ENCODE data around the gene DCST1. TPM values are rescaled to one million over a fixed set of nuclear protein-coding genes. Genes with fewer than 3 reads are reported as not detected.

Gene DCST1
- total RNA-seq, 1 donor from 2014 or later, result 0.11 TPM

GRCh38 chr1:154996966-154997701 is 36.5 kb upstream of the DCST1 start:
- H3K27me3 Mint-ChIP-seq (ENCODE audit: low read depth), result no peaks in the 10 kb centered on the region
- H3K9me3 Mint-ChIP-seq, result no peaks in the 10 kb centered on the region
- peaks cover 30% of the 10 kb centered on the region for H3K4me1 Mint-ChIP-seq (ENCODE audit: low read depth)
- DNase-seq (ENCODE audit: low spot score), result no peak
- intact Hi-C loops (cut with micrococcal nuclease), result no loop called here
- H3K4me3 Mint-ChIP-seq (ENCODE audit: low read depth), result no peak overlapping the region
- no peaks in the 10 kb centered on the region for H3K36me3 Mint-ChIP-seq (ENCODE audit: low read depth)
- peak overlapping the region; percentile 32 for H3K27ac Mint-ChIP-seq

- H3K27me3 Mint-ChIP-seq (ENCODE audit: low read depth), result no peaks in the 10 kb centered on the region
- H3K36me3 Mint-ChIP-seq (ENCODE audit: low read depth), result peaks cover 5% of the 10 kb centered on the region
- H3K27ac Mint-ChIP-seq, result peak overlapping the region; percentile 76
- H3K4me1 Mint-ChIP-seq (ENCODE audit: low read depth), result peaks cover 30% of the 10 kb centered on the region
- DNase-seq (ENCODE audit: low spot score), result no peak
- H3K4me3 Mint-ChIP-seq (ENCODE audit: low read depth), result peak overlapping the region; percentile 45
- intact Hi-C loops (cut with micrococcal nuclease), result no loop called here
- H3K9me3 Mint-ChIP-seq, result no peaks in the 10 kb centered on the region
Measured at GRCh38 chr1:154998201-154998780, 35.3 kb upstream of the DCST1 start.

GRCh38 chr1:154998818-154999570 is 34.6 kb upstream of the DCST1 start:
- no peaks in the 10 kb centered on the region for H3K9me3 Mint-ChIP-seq
- DNase-seq (ENCODE audit: low spot score), result peak; percentile 62
- H3K27ac Mint-ChIP-seq, result peak overlapping the region; percentile 83
- no peaks in the 10 kb centered on the region for H3K27me3 Mint-ChIP-seq (ENCODE audit: low read depth)
- intact Hi-C loops (cut with micrococcal nuclease), result loop anchor here (1.0 kb wide), 2 partner anchors 16 to 24 kb away; partner anchors contain the start of gene FLAD1
- H3K4me1 Mint-ChIP-seq (ENCODE audit: low read depth), result peaks cover 31% of the 10 kb centered on the region
- peaks cover 9% of the 10 kb centered on the region for H3K36me3 Mint-ChIP-seq (ENCODE audit: low read depth)
- H3K4me3 Mint-ChIP-seq (ENCODE audit: low read depth), result peak overlapping the region; percentile 75

- no peak for DNase-seq (ENCODE audit: low spot score)
- Mint-ChIP-seq H3K36me3 (ENCODE audit: low read depth) (peaks cover 14% of the 10 kb centered on the region), H3K27ac (peak overlapping the region; percentile 93), H3K4me1 (ENCODE audit: low read depth) (peaks cover 39% of the 10 kb centered on the region), H3K9me3 (no peaks in the 10 kb centered on the region), H3K27me3 (ENCODE audit: low read depth) (no peaks in the 10 kb centered on the region), H3K4me3 (ENCODE audit: low read depth) (peak overlapping the region; percentile 97)
- intact Hi-C loops (cut with micrococcal nuclease), result loop anchor here (1.0 to 10.0 kb wide), 7 partner anchors 16 to 442 kb away; partner anchors contain the start of genes FLAD1, PBXIP1 and UBE2Q1
Measured at GRCh38 chr1:154999571-155000410, 33.8 kb upstream of the DCST1 start.

GRCh38 chr1:155000411-155000725 is 33.3 kb upstream of the DCST1 start:
- Mint-ChIP-seq H3K27ac (peak overlapping the region; percentile 93), H3K4me1 (ENCODE audit: low read depth) (peaks cover 38% of the 10 kb centered on the region)
- DNase-seq (ENCODE audit: low spot score), result no peak

GRCh38 chr1:155000726-155001424 is 32.7 kb upstream of the DCST1 start:
- Mint-ChIP-seq H3K9me3 (no peaks in the 10 kb centered on the region), H3K36me3 (ENCODE audit: low read depth) (peaks cover 14% of the 10 kb centered on the region), H3K4me1 (ENCODE audit: low read depth) (peaks cover 40% of the 10 kb centered on the region), H3K27ac (peak overlapping the region; percentile 83), H3K27me3 (ENCODE audit: low read depth) (no peaks in the 10 kb centered on the region), H3K4me3 (ENCODE audit: low read depth) (peak overlapping the region; percentile 97)
- intact Hi-C loops (cut with micrococcal nuclease), result loop anchor here (1.0 to 10.0 kb wide), 6 partner anchors 8 to 444 kb away; partner anchors contain the start of genes PBXIP1 and UBE2Q1
- DNase-seq (ENCODE audit: low spot score), result peak; percentile 82

More at GRCh38 chr1:155000411-155000725, 33.3 kb upstream of the DCST1 start:
- intact Hi-C loops (cut with micrococcal nuclease), result loop anchor here (1.0 to 10.0 kb wide), 5 partner anchors 17 to 443 kb away; partner anchors contain the start of genes PBXIP1 and UBE2Q1
- Mint-ChIP-seq H3K4me3 (ENCODE audit: low read depth) (peak overlapping the region; percentile 97), H3K27me3 (ENCODE audit: low read depth) (no peaks in the 10 kb centered on the region), H3K36me3 (ENCODE audit: low read depth) (peaks cover 14% of the 10 kb centered on the region), H3K9me3 (no peaks in the 10 kb centered on the region)

GRCh38 chr1:155001425-155001674 is 32.3 kb upstream of the DCST1 start:
- Mint-ChIP-seq H3K4me3 (ENCODE audit: low read depth) (peak overlapping the region; percentile 97), H3K36me3 (ENCODE audit: low read depth) (peaks cover 18% of the 10 kb centered on the region), H3K27me3 (ENCODE audit: low read depth) (no peaks in the 10 kb centered on the region), H3K27ac (peak overlapping the region; percentile 83), H3K9me3 (no peaks in the 10 kb centered on the region), H3K4me1 (ENCODE audit: low read depth) (peaks cover 41% of the 10 kb centered on the region)
- intact Hi-C loops (cut with micrococcal nuclease), result loop anchor here (1.0 to 10.0 kb wide), 5 partner anchors 8 to 444 kb away; partner anchors contain the start of genes PBXIP1 and UBE2Q1
- DNase-seq (ENCODE audit: low spot score), result no peak

GRCh38 chr1:155001675-155002463 is 31.8 kb upstream of the DCST1 start:
- H3K36me3 Mint-ChIP-seq (ENCODE audit: low read depth), result peaks cover 19% of the 10 kb centered on the region
- intact Hi-C loops (cut with micrococcal nuclease), result loop anchor here (1.0 to 10.0 kb wide), 5 partner anchors 7 to 445 kb away; partner anchors contain the start of genes PBXIP1 and UBE2Q1
- peaks cover 47% of the 10 kb centered on the region for H3K4me1 Mint-ChIP-seq (ENCODE audit: low read depth)
- peak overlapping the region; percentile 97 for H3K4me3 Mint-ChIP-seq (ENCODE audit: low read depth)
- peak overlapping the region; percentile 97 for H3K27ac Mint-ChIP-seq
- DNase-seq (ENCODE audit: low spot score), result peak; percentile 98
- H3K9me3 Mint-ChIP-seq, result no peaks in the 10 kb centered on the region
- no peaks in the 10 kb centered on the region for H3K27me3 Mint-ChIP-seq (ENCODE audit: low read depth)

GRCh38 chr1:155002464-155003226 is 31.0 kb upstream of the DCST1 start, which contains the start of gene ZBTB7B:
Gene ZBTB7B (plus strand): TSS chr1:155002802. CDS start chr1:155014661, 11,859 bp downstream.
- Mint-ChIP-seq H3K9me3 (no peaks in the 10 kb centered on the region), H3K4me3 (ENCODE audit: low read depth) (peak within 1 kb of the TSS; percentile 97), H3K36me3 (ENCODE audit: low read depth) (peaks cover 19% of the 10 kb centered on the region), H3K27me3 (ENCODE audit: low read depth) (no peaks in the 10 kb centered on the region), H3K4me1 (ENCODE audit: low read depth) (peaks cover 43% of the 10 kb centered on the region), H3K27ac (peak within 1 kb of the TSS; percentile 97)
- intact Hi-C loops (cut with micrococcal nuclease), result loop anchor here (5.0 to 10.0 kb wide), 4 partner anchors 48 to 445 kb away; partner anchors contain the start of genes PBXIP1 and UBE2Q1
- DNase-seq (ENCODE audit: low spot score), result no peak

- peak overlapping the region; percentile 94 for H3K4me3 Mint-ChIP-seq (ENCODE audit: low read depth)
- intact Hi-C loops (cut with micrococcal nuclease), result loop anchor here (5.0 to 10.0 kb wide), 4 partner anchors 48 to 446 kb away; partner anchors contain the start of genes PBXIP1 and UBE2Q1
- H3K9me3 Mint-ChIP-seq, result no peaks in the 10 kb centered on the region
- H3K4me1 Mint-ChIP-seq (ENCODE audit: low read depth), result peaks cover 38% of the 10 kb centered on the region
- H3K36me3 Mint-ChIP-seq (ENCODE audit: low read depth), result peaks cover 19% of the 10 kb centered on the region
- no peak for DNase-seq (ENCODE audit: low spot score)
- peak overlapping the region; percentile 89 for H3K27ac Mint-ChIP-seq
- no peaks in the 10 kb centered on the region for H3K27me3 Mint-ChIP-seq (ENCODE audit: low read depth)
Measured at GRCh38 chr1:155003227-155003765, 30.3 kb upstream of the DCST1 start.
